ENCODE measurements around the gene TMEM14A.

GRCh38 chr6:52666523-52666922, 4.4 kb upstream of the TMEM14A start:
- TF ChIP-seq, protein P1, sequence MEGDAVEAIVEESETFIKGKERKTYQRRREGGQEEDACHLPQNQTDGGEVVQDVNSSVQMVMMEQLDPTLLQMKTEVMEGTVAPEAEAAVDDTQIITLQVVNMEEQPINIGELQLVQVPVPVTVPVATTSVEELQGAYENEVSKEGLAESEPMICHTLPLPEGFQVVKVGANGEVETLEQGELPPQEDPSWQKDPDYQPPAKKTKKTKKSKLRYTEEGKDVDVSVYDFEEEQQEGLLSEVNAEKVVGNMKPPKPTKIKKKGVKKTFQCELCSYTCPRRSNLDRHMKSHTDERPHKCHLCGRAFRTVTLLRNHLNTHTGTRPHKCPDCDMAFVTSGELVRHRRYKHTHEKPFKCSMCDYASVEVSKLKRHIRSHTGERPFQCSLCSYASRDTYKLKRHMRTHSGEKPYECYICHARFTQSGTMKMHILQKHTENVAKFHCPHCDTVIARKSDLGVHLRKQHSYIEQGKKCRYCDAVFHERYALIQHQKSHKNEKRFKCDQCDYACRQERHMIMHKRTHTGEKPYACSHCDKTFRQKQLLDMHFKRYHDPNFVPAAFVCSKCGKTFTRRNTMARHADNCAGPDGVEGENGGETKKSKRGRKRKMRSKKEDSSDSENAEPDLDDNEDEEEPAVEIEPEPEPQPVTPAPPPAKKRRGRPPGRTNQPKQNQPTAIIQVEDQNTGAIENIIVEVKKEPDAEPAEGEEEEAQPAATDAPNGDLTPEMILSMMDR (IDR thresholded peaks at IDR 0.05) = no peak
- TF ChIP-seq POLR2A (IDR thresholded peaks at IDR 0.05) = no peak
